Chondrocyte (in vitro differentiated cells): Measurements from ENCODE around the gene ETV1. TPM values are rescaled to one million over a fixed set of nuclear protein-coding genes. Genes with fewer than 3 reads are reported as not detected.

Experiments used
- DNase-seq: peaks from one replicate; pipeline ENCODE4 v3.0.0; 2021; ENCODE audit warnings: mixed read lengths, low spot score
- H3K27ac Mint-ChIP-seq: one replicate; pipeline ENCODE4 v1.8.0; 2021; ENCODE audit warnings: mild to moderate bottlenecking, moderate library complexity, mixed read lengths; ENCODE audit not compliant: unreplicated experiment
- H3K27me3 Mint-ChIP-seq: 2 replicates; pipeline ENCODE4 v1.8.0; 2021; ENCODE audit warnings: low read depth, mixed read lengths
- H3K36me3 Mint-ChIP-seq: 2 replicates; pipeline ENCODE4 v1.8.0; 2021; ENCODE audit warnings: low read depth, mixed read lengths
- H3K4me1 Mint-ChIP-seq: 2 replicates; pipeline ENCODE4 v1.8.0; 2021; ENCODE audit warnings: low read depth, mild to moderate bottlenecking, mixed read lengths
- H3K4me3 Mint-ChIP-seq: one replicate; pipeline ENCODE4 v1.8.0; 2021; ENCODE audit warnings: mild to moderate bottlenecking, moderate library complexity, mixed read lengths; ENCODE audit not compliant: unreplicated experiment
- H3K9me3 Mint-ChIP-seq: 2 replicates; pipeline ENCODE4 v1.8.0; 2021; ENCODE audit warnings: low read depth, mixed read lengths
- CTCF ChIP-seq: fragments of 200-600 bp; sonication (generic); IDR thresholded peaks from 2 replicates; pipeline ENCODE4 v1.5.0; 2021; ENCODE audit warnings: antibody characterized with exemption, mild to moderate bottlenecking, moderate library complexity
- total RNA-seq: library from RNA; stranded (reverse); gene quantifications from 3 replicates; pipeline ENCODE4 v1.2.1, GENCODE V29; 2021

The ETV1 gene
- total RNA-seq, 1 donor from 2014 or later, result 2.7 TPM

GRCh38 chr7:13875496-13876074 lies 113.9 kb downstream of the ETV1 start:
- Mint-ChIP-seq H3K4me3 (no peak overlapping the region), H3K9me3 (no peaks in the 10 kb centered on the region), H3K27ac (no peak overlapping the region), H3K36me3 (no peaks in the 10 kb centered on the region), H3K4me1 (peaks cover 19% of the 10 kb centered on the region), H3K27me3 (no peaks in the 10 kb centered on the region)
- DNase-seq, result no peak
- no peak for TF ChIP-seq CTCF

- Mint-ChIP-seq H3K4me3 (no peak overlapping the region), H3K27ac (no peak overlapping the region), H3K4me1 (peaks cover 12% of the 10 kb centered on the region), H3K36me3 (no peaks in the 10 kb centered on the region), H3K9me3 (no peaks in the 10 kb centered on the region), H3K27me3 (no peaks in the 10 kb centered on the region)
- no peak for DNase-seq
- TF ChIP-seq CTCF, result no peak
These were observed 114.7 kb downstream of the ETV1 start for GRCh38 chr7:13874783-13875182.

- H3K4me1 Mint-ChIP-seq, result peaks cover 10% of the 10 kb centered on the region
- H3K27me3 Mint-ChIP-seq, result no peaks in the 10 kb centered on the region
- H3K27ac Mint-ChIP-seq, result no peak overlapping the region
- no peaks in the 10 kb centered on the region for H3K9me3 Mint-ChIP-seq
- no peaks in the 10 kb centered on the region for H3K36me3 Mint-ChIP-seq
- no peak for DNase-seq
- H3K4me3 Mint-ChIP-seq, result no peak overlapping the region
- TF ChIP-seq CTCF, result no peak
These were observed 116.8 kb downstream of the ETV1 start for GRCh38 chr7:13872709-13873108.

- Mint-ChIP-seq H3K27ac (no peak overlapping the region), H3K36me3 (no peaks in the 10 kb centered on the region), H3K4me3 (no peak overlapping the region), H3K27me3 (no peaks in the 10 kb centered on the region), H3K4me1 (peaks cover 10% of the 10 kb centered on the region), H3K9me3 (no peaks in the 10 kb centered on the region)
- DNase-seq, result no peak
- no peak for TF ChIP-seq CTCF
These were observed 118.5 kb downstream of the ETV1 start for GRCh38 chr7:13871008-13871407.

- H3K27ac Mint-ChIP-seq, result no peak overlapping the region
- DNase-seq, result no peak
- TF ChIP-seq CTCF, result no peak
- H3K36me3 Mint-ChIP-seq, result no peaks in the 10 kb centered on the region
- H3K4me3 Mint-ChIP-seq, result no peak overlapping the region
- no peaks in the 10 kb centered on the region for H3K9me3 Mint-ChIP-seq
- no peaks in the 10 kb centered on the region for H3K27me3 Mint-ChIP-seq
- no peaks in the 10 kb centered on the region for H3K4me1 Mint-ChIP-seq
These were observed 128.7 kb downstream of the ETV1 start for GRCh38 chr7:13860734-13861133.
